Activated naive CD4-positive, alpha-beta T cell treated with Interleukin-2 at 50 U/mL for 16 hours (primary cell): ENCODE results near the gene OR52N2.
A peak's percentile ranks its signal among the peaks of the same experiment; 100 is the strongest.

Experiments
- DNase-seq: peaks from one replicate; pipeline ENCODE4 v3.0.0-alpha.2; 2020

Gene OR52N2

DNA sequence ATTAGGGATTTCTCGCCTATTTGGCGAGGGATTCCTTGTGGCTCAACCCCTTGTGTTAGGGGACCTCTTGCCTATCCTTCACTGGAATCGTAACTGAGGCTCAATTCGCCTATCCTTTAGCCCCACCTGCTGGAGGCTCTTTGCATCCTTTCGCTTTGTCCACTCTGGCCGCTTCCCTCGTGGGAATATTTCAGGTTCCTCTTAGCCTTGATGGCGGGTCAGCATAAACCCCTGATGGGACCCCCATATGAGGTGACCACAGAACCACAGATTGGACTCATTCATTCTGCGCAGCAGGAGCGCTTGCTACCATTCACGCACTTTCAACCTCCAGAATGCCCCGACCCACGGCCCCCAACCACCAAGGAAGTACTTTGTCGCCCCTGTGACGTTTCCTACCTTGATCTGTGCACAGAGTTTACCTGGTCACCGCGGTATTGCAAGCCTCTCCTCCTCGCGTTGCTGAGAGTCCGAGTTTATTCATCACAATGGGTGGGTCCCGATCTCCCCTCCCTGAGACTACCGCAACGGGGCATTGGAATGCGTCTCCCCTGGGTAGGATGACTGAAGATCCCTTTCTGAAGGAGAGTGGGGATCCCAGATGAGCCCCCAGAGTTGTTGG lies at the start of gene OR52N2:
Gene OR52N2, plus strand, starts transcription at position 425 of the 622 bp plus-strand sequence. CDS start 11,412 bp downstream, outside the sequence.
- DNase-seq, result peak; percentile 70

- no peak for DNase-seq
These were observed 41.7 kb upstream of the OR52N2 start for GRCh38 chr11:5767056-5767455.

DNA sequence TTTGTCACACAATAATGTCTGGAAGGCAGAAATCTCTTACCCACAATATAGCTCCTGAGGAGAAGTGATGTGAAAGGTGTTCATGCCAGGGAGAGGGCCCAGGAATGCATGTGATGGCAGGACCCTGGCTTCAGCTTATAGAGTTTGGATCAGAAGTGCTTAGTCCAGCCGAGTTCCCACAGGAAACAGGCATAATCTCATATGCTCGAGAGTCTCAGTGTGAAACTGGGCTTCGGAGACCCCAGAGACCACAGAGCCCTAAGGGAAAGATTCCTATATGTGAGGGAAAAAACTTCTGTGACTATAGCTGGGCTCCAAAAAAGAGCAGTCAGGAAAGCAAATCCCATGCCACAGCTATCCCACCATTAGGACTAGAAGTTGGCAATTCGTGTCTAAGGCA lies 25.5 kb upstream of the OR52N2 start, which contains the start of gene OR52N5:
Gene OR52N5, minus strand, starts transcription at position 101 of the 400 bp plus-strand sequence. CDS start 4,721 bp downstream, outside the sequence.
- DNase-seq, result no peak

DNA sequence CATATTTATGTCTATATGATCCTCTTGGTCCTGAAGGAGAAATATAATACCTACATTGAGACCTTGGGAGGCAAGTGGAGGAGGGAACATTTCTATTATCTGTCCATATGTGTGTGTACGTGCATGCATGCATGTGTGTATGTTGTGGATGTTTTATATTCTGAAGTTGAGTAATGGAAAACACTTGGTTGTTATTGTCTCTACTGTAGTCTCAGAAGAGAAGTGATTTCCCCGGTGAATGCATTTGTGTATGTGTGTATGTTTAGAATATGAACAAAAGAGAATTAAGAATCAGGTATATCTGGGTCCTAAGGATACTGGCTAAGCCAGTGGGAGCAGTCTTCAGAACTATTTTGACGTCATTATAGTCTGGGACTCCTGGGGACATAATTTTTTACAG lies 17.6 kb upstream of the OR52N2 start, which contains the start of gene OR52N1:
Gene OR52N1, minus strand, starts transcription at position 101 of the 400 bp plus-strand sequence. CDS start 2,449 bp downstream, outside the sequence.
- no peak for DNase-seq

DNA sequence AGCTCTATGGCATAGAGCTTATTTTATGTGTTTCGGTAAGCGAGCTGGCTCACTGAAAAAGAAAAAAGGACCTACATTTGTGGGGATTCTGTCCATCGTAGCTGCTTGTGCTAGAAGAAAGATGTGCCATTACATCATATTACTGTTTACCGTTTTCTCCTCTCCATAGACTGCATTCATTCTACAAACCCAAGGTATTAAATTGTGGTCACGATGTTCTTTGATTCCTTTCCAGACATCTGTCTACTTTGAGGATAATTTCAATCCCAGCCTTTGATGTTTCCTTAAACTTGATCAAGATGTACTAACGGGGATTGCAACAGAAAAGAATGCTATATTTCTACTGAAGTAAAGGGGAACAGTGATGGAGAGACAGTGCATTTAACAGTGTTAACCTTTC lies 12.2 kb upstream of the OR52N2 start:
- DNase-seq, result no peak

- no peak for DNase-seq
These were observed 4.7 kb upstream of the OR52N2 start for GRCh38 chr11:5803982-5804381.

- no peak for DNase-seq
These were observed 1.1 kb upstream of the OR52N2 start for GRCh38 chr11:5807580-5807979.

DNA sequence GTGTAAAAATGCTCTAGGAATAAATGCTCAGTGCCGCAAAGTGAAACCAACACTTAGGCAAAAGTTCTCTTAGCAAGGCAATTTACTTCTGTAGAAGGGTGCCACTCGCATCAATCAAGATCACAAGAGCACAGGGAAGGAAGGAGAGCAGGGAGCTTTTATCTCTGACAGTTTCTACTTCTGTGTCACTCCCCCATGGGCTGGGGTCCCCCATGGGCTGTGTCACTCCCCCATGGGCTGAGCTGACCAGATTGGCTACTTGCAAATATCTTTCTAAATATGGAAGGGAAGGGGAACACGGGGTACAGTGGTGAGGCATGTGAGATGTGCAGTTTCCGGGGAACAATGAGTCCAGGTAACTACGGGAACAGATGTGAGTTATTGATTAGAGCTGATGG lies 397 bp downstream of the OR52N2 start:
- no peak for DNase-seq

DNA sequence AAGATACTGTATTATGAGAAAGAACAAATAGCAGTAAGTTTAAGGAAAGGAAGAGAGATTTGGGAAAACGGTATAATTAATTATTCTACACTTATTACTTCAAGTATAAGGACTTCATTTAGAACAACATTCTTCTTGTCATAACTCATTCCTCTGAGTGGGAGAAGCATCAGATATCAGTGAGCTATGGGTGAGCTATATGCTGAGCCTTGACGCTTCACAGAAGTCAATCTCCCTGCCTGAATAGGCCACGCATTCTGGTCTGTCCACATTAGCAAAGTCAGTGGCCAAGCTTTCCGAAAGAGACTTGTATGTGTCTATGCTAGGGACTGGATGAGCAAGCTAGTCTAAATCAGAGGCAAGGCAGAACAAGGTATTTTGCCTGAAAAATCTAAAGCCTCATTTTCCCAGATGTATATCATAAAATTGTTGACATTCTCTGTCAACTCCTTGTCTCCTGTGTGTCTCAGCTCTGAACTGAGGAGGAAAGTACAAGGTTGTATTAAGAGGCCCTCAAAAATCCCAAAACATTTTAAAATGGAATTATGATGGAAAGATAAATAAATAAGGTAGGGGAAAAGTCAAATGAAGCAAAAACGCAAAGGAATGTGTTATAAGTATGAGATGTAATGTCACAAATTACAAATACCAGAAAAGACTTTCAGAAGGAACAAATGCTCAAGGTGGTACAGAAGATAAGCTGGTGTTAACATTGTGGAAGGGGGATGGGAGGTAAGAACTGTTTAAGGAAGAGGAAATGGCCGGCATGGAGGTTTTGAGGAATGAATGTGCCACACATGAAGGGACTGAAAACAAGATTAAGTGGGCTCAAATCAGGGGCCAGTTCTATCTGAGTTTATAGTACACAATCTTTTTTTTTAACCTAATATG lies 1.4 kb downstream of the OR52N2 start:
- no peak for DNase-seq

GRCh38 chr11:5815534-5815933 lies 6.8 kb downstream of the OR52N2 start:
- DNase-seq, result no peak

GRCh38 chr11:5818245-5818886 lies 9.6 kb downstream of the OR52N2 start:
- DNase-seq, result no peak

- no peak for DNase-seq
These were observed 22.6 kb downstream of the OR52N2 start for GRCh38 chr11:5831196-5831829.

- DNase-seq, result no peak
These were observed 24.7 kb downstream of the OR52N2 start for GRCh38 chr11:5833446-5833845.

DNA sequence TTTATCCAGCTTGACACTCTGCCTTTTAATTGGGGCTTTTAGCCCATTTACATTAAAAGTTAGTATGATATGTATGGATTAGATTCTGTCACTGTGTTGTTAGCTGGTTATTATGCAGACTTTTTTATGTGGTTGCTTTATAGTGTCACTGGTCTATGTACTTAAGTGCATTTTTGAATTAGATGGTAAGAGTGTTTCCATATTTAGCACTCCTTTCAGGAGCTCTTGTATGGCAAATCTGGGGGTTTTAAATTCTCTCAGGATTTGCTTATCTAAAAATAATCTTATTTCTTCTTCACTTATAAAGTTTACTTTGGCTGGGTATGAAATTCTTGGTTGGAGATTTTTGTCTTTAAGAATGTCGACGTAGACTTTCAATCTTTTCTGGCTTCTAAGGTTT lies 29.0 kb downstream of the OR52N2 start:
- no peak for DNase-seq

DNA sequence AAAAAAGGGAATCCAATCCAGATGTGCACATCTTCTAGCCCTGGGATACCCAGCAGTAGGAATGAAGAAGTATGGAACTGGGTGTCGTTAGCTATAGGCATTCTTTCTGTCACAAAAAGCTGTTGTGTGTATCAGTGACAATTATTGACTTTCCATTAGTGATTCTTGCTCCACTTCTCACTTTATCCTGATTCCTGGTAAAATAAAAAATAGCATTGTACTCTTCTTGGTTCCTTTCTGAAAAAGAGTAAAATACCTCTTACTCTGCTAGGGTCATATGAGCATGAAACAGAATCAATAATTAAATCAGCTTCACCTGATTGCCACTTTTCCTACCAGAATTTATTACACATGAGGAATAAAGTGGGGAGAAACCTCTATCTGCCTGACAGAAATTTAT lies 33.1 kb downstream of the OR52N2 start, which contains the start of gene OR52E6:
Gene OR52E6, minus strand, starts transcription at position 101 of the 400 bp plus-strand sequence. Its CDS starts 0 bp downstream, at position 101.
- DNase-seq, result no peak

DNA sequence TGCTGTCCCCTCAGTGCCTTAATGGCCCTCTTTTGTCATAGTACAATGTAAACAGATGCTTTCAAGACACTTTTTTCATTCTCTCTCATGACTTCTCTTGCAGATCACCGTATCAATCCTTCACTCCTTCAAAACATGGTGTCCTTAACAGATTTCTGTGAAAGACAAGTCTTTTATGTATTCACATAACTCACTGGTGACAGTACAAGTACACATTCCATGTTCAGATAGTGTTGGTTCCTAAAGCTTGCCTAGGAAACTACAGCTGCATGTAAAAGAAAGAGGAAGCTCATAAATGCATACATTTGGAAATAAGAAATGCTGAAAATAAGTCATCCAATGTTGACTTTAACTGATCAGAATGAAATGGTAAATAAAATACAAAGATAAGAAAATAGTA lies 38.0 kb downstream of the OR52N2 start:
- DNase-seq, result no peak

DNA sequence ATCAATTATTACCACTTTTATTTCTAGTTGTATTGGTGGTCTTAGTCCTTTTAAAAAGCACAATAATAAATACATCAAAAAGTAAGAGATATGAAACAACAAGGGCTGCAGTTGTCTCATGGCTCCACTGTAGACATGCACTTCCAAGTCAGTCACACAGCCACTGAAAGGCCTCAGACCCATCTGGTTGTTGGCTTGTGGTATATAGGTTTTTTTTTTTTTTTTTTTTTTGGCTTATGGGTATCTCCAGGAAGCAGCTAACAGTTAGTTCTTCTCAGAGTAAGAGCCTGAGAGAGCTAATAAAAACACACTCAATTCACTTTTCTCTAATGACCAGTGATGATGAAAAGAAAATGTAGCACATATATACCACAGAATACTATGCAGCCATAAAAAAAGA lies 39.0 kb downstream of the OR52N2 start:
- DNase-seq, result no peak

GRCh38 chr11:5851002-5851401 lies 42.3 kb downstream of the OR52N2 start:
- no peak for DNase-seq

DNA sequence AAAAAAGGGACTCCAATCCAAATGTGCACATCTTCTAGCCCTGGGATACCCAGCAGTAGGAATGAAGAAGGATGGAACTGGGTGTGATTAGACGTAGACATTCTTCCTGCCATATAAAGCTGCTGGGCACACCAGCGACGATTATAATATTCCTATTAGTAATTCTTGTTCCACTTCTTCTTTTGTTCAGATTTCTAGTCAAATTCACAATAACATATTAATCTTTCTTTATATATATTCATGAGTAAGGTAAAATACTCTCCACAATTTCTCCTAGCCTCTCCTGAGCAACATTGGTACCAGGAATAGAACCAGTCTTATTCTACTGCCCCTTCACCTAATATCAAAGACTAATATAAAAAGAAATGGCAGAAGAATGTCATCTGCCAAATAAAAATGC lies 48.9 kb downstream of the OR52N2 start, which contains the start of gene OR52E8:
Gene OR52E8, minus strand, starts transcription at position 101 of the 400 bp plus-strand sequence. Its CDS starts 0 bp downstream, at position 101.
- DNase-seq, result no peak

- no peak for DNase-seq
These were observed 57.1 kb downstream of the OR52N2 start for GRCh38 chr11:5865826-5866225.
